Thyroid gland (tissue), 4 donors: ENCODE data around the gene C11orf52. TPM values are rescaled to one million over a fixed set of nuclear protein-coding genes. Genes with fewer than 3 reads are reported as not detected.

ENCODE experiments used
- DNase-seq, 2 donors: peaks; one replicate each; pipeline ENCODE4 v3.0.0-alpha.2; 2019
- H3K27ac ChIP-seq, 3 donors: fragments of 200-600 bp; sonication (generic); 1 replicate in 2 of 3; 2 replicates in 1 of 3; pipeline ENCODE4 v1.5.1; 2016 to 2019; ENCODE audit warnings: mild to moderate bottlenecking in 1 of 3, moderate library complexity in 1 of 3
- H3K27me3 ChIP-seq: fragments of 200-600 bp; sonication (generic); one replicate; pipeline ENCODE4 v1.5.1; 2019
- H3K36me3 ChIP-seq, 2 donors: fragments of 200-600 bp; sonication (generic); one replicate each; pipeline ENCODE4 v1.5.1; 2016 to 2019
- H3K4me1 ChIP-seq, 2 donors: fragments of 200-600 bp; sonication (generic); one replicate each; pipeline ENCODE4 v1.5.1; 2017 to 2019
- H3K4me3 ChIP-seq, 3 donors: fragments of 200-600 bp; sonication (generic); replicated peaks in 1 of 3; 1 replicate in 2 of 3; 2 replicates in 1 of 3; pipeline ENCODE4 v1.5.1; 2016; ENCODE audit warnings: mild to moderate bottlenecking in 1 of 3
- H3K9me3 ChIP-seq: fragments of 200-600 bp; sonication (generic); one replicate; pipeline ENCODE4 v1.5.1; 2017
- POLR2A ChIP-seq, 2 donors: fragments of 450-650 bp; IDR thresholded peaks; one replicate each; pipeline ENCODE4 v1.6.1; 2017; ENCODE audit warnings: antibody characterized with exemption in 2 of 2, mild to moderate bottlenecking in 2 of 2, moderate library complexity in 1 of 2
- WGBS, 2 donors: methylation state at CpG; one replicate each; pipeline ENCODE4 v1.1.5; 2017; 5-methylcytosine and 5-hydroxymethylcytosine counted together
- intact Hi-C: fragments of 100-400 bp; cut with DNase I; formaldehyde crosslinking; loops from one replicate; pipeline ENCODE4 v1.15.1; 2023
- total RNA-seq, 4 donors: library from RNA; depleted of rRNA; stranded (reverse); fragments of >200 nt; gene quantifications; one replicate each; pipeline ENCODE4 v1.2.3, GENCODE V29; 2016
- TF ChIP-seq, protein P1 (sequence below), 6 experiments: fragments of 200-600 bp in 3 of 6; fragments of 450-650 bp in 3 of 6; sonication (generic) in 3 of 6; IDR thresholded peaks; one replicate each; pipeline ENCODE4 v1.5.1; 2016 to 2019; ENCODE audit warnings: antibody characterized with exemption in 6 of 6, mild to moderate bottlenecking in 2 of 6, inconsistent platforms in 1 of 6, moderate library complexity in 1 of 6

The C11orf52 gene
- total RNA-seq, 4 donors from 2014 or later, result 21.7 to 33.4 (median 24.9) TPM

GRCh38 chr11:111917312-111917711 is 1.4 kb upstream of the C11orf52 start:
- TF ChIP-seq, protein P1, sequence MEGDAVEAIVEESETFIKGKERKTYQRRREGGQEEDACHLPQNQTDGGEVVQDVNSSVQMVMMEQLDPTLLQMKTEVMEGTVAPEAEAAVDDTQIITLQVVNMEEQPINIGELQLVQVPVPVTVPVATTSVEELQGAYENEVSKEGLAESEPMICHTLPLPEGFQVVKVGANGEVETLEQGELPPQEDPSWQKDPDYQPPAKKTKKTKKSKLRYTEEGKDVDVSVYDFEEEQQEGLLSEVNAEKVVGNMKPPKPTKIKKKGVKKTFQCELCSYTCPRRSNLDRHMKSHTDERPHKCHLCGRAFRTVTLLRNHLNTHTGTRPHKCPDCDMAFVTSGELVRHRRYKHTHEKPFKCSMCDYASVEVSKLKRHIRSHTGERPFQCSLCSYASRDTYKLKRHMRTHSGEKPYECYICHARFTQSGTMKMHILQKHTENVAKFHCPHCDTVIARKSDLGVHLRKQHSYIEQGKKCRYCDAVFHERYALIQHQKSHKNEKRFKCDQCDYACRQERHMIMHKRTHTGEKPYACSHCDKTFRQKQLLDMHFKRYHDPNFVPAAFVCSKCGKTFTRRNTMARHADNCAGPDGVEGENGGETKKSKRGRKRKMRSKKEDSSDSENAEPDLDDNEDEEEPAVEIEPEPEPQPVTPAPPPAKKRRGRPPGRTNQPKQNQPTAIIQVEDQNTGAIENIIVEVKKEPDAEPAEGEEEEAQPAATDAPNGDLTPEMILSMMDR (IDR thresholded peaks at IDR 0.05), result no peak
- no peak for TF ChIP-seq POLR2A (IDR thresholded peaks at IDR 0.05)
- no peaks in the 10 kb centered on the region for H3K36me3 ChIP-seq
- no peaks in the 10 kb centered on the region for H3K9me3 ChIP-seq
- DNase-seq, result no peak
- WGBS, 2 donors, result 85 to 98% methylated on average over 2 of the region's 2 CpGs
- H3K27ac ChIP-seq, result peak overlapping the region; percentile 95 to 100 (median 98)
- intact Hi-C loops, result no loop called here
- no peaks in the 10 kb centered on the region for H3K27me3 ChIP-seq
- peaks cover 61 to 69% of the 10 kb centered on the region in 2 donors for H3K4me1 ChIP-seq
- no peak overlapping the region for H3K4me3 ChIP-seq

DNA sequence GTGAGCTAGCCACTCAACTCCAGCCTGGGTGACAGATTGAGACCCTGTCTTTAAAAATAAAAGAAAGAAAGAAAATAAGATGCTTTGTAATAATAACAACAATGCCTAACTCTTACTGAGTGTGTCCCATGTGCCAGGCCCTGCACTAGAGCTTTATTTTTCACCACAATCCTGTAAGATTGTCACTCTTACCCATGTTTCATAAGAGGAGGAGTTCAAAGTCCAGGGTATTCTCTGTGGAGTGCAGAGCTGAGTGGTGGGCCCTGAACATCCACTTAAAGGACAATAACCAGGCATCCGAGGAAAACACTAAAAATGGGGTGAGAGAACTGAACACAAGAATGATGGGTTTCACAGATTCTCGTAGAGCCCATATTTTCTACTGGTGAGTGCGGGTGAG is 925 bp upstream of the C11orf52 start:
- H3K36me3 ChIP-seq, result no peaks in the 10 kb centered on the region
- 83 to 84% methylated on average over 3 of the region's 3 CpGs for WGBS, 2 donors
- H3K9me3 ChIP-seq, result no peaks in the 10 kb centered on the region
- no peaks in the 10 kb centered on the region for H3K27me3 ChIP-seq
- intact Hi-C loops, result no loop called here
- H3K4me1 ChIP-seq, result peaks cover 60 to 69% of the 10 kb centered on the region in 2 donors
- TF ChIP-seq, protein P1 (IDR thresholded peaks at IDR 0.05), result no peak
- no peak for TF ChIP-seq POLR2A (IDR thresholded peaks at IDR 0.05)
- DNase-seq, result no peak
- H3K27ac ChIP-seq, result peak overlapping the region; percentile 95 to 100 (median 98)
- no peak overlapping the region for H3K4me3 ChIP-seq

DNA sequence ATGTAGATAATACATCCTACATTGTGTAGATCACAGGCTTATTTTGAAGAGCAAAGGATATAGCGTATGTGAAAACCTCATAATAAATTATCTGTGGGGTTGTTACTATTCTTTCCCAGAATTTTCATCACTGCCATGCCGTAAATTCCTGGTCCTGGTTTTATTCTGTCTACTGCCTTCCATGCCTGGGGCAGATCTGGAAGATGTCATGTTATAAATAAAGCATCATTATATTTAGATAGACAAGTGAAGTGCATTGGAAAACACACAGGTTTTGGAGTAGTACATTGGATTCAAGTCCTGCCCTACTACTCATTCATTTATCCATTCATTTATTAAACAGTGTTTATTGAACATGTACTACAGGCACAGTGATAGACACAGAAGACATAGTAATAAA is 2.2 kb downstream of the C11orf52 start:
- Histone ChIP-seq H3K27ac (peak overlapping the region in 1 of 3 donors; percentile 94), H3K27me3 (no peaks in the 10 kb centered on the region), H3K36me3 (no peaks in the 10 kb centered on the region), H3K9me3 (no peaks in the 10 kb centered on the region), H3K4me3 (no peak overlapping the region), H3K4me1 (peaks cover 50 to 63% of the 10 kb centered on the region in 2 donors)
- TF ChIP-seq, protein P1 (IDR thresholded peaks at IDR 0.05), result no peak
- no peak for TF ChIP-seq POLR2A (IDR thresholded peaks at IDR 0.05)
- 75 to 95% methylated on average over 2 of the region's 2 CpGs for WGBS, 2 donors
- intact Hi-C loops, result no loop called here
- DNase-seq, result no peak

- no peak for DNase-seq
- H3K27me3 ChIP-seq, result no peaks in the 10 kb centered on the region
- H3K4me1 ChIP-seq, result peaks cover 46 to 62% of the 10 kb centered on the region in 2 donors
- H3K9me3 ChIP-seq, result no peaks in the 10 kb centered on the region
- H3K27ac ChIP-seq, result peak overlapping the region; percentile 83 to 95 (median 94)
- TF ChIP-seq, protein P1 (IDR thresholded peaks at IDR 0.05), result no peak
- TF ChIP-seq POLR2A (IDR thresholded peaks at IDR 0.05), result no peak
- no peak overlapping the region for H3K4me3 ChIP-seq
- no peaks in the 10 kb centered on the region for H3K36me3 ChIP-seq
- intact Hi-C loops, result no loop called here
- 88 to 93% methylated on average over 7 of the region's 7 CpGs for WGBS, 2 donors
Measured at GRCh38 chr11:111921541-111922230, 3.0 kb downstream of the C11orf52 start.

GRCh38 chr11:111922803-111923202 is 4.1 kb downstream of the C11orf52 start:
- H3K4me3 ChIP-seq, result no peak overlapping the region
- WGBS, 2 donors, result 3 to 4% methylated on average over 2 of the region's 2 CpGs
- intact Hi-C loops, result no loop called here
- no peaks in the 10 kb centered on the region for H3K9me3 ChIP-seq
- H3K4me1 ChIP-seq, result peaks cover 39 to 57% of the 10 kb centered on the region in 2 donors
- H3K27ac ChIP-seq, result peak overlapping the region; percentile 83 to 95 (median 94)
- TF ChIP-seq, protein P1 (IDR thresholded peaks at IDR 0.05), result no peak
- no peak for TF ChIP-seq POLR2A (IDR thresholded peaks at IDR 0.05)
- no peaks in the 10 kb centered on the region for H3K27me3 ChIP-seq
- no peaks in the 10 kb centered on the region for H3K36me3 ChIP-seq
- DNase-seq, result peak; percentile 63 to 69
